HG03196 (cell line): ENCODE measurements around the gene PAPSS1.
A peak's percentile ranks its signal among the peaks of the same experiment; 100 is the strongest.
"Not testable (repeated sequence)": the region's sequence is repeated elsewhere in the genome, so short reads cannot be mapped to it uniquely, and the experiment has no call there.

ENCODE experiments used
- ATAC-seq: cut with Tn5 transposase; IDR thresholded peaks from one replicate; pipeline ENCODE4 v1.9.1; 2021; ENCODE audit not compliant: unreplicated experiment

The PAPSS1 gene

DNA sequence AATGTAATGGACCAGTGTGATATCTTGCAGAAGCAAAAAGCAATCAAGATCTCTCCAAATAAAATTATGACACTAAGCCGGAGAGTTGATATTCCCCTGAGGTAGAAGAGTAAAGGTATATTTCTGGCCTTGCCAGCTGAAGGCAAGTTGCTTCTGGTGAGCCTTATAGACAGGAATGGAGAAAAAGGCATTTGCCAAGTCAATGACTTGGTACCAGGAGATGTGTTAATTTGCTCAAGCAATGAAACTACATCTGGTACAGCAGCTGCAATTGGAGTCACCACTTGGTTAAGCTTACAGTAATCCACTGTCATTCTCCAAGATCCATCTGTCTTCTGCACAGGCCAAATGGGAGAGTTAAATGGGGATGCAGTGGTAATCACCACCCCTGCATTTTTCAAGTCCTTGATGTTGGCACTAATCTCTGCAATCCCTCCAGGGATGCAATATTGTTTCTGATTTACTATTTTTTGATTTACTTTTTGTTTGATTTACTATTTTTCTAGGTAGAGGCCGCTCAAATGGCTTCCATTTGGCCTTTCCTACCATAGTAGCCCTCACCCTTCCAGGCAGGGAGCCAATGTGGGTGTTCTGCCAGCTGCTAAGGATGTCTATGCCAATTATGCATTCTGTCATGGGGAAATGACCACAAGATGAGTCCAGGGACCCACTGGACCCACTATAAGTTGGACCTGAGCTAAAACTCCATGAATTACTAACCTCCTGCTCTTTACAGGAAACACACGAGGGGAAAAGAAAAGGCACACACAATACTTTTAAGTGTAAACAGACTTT lies 6.3 kb upstream of the PAPSS1 start:
- not testable (repeated sequence) for ATAC-seq

DNA sequence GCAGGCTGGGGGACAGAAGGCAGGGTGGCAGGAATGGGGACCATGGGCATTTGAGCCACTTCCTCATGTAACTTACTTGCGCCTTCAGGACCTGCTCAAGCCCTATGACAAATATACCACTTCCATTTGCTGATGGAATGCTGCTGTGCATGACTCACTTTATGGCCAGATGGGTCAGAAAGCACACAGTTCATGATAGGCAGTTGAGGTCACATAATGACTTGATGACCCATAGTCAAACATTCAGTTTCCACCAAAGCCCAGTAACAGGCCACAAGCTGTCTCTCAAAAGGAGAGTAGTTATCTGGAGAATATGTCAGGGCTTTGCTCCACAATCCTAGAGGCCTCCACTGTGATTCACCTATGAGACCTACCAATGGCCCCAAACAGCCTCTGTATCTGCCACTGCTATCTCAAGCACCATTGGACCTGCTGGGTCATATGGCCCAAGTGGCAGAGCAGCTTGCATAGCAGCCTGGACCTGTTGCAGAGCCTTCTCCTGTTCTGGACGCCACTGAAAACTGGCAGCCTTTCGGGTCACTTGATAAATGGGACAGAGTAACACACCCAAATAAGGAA lies 5.3 kb upstream of the PAPSS1 start:
- no peak for ATAC-seq

DNA sequence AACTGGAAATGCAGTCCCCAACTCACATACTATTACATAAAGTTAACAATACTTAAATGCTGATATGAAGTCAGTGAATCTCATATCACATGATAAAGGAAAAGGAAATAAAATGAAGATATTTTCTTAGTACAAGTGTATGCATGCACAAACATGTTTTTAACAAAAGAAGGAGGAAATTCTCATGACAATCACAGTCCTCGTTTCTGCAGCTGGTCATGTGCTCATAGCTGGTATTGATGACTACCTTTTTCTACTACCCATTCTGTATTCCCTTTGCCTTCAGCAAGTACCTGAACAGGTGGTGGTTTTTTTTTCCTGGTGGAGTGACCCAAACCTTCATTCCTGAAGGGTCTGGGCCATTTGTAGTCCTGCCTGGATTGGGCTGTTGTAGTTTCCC lies 3.3 kb upstream of the PAPSS1 start:
- not testable (repeated sequence) for ATAC-seq

DNA sequence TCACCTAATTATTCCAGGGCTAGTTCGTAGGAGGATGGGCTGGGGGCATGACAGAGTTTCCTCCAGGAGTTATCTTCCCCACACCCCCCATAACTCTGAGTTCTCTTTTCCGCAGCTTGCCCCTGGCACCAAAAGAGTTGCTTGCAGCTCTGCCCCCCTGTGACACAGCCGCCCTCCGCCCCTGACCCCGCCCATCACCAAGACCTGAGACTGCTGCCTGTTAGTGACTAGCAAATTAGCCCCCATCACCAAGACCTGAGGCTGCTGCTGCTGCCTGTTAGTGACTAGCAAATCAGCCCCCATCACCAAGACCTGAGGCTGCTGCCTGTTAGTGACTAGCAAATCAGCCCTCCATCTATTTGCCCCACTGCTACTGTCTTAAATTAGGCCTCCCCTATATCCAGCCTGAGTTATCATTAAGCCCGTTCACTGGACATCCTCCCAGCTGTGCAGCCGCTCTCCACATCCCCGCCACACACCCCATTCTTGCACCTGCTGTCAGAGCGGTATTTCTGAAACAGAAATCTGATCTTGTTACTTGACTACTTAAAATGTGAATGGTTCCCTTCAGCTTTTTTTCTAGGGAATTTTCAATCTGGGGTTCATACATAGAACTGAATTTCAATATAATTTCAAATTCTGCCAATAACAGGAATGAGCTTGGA lies 1.5 kb upstream of the PAPSS1 start:
- no peak for ATAC-seq

DNA sequence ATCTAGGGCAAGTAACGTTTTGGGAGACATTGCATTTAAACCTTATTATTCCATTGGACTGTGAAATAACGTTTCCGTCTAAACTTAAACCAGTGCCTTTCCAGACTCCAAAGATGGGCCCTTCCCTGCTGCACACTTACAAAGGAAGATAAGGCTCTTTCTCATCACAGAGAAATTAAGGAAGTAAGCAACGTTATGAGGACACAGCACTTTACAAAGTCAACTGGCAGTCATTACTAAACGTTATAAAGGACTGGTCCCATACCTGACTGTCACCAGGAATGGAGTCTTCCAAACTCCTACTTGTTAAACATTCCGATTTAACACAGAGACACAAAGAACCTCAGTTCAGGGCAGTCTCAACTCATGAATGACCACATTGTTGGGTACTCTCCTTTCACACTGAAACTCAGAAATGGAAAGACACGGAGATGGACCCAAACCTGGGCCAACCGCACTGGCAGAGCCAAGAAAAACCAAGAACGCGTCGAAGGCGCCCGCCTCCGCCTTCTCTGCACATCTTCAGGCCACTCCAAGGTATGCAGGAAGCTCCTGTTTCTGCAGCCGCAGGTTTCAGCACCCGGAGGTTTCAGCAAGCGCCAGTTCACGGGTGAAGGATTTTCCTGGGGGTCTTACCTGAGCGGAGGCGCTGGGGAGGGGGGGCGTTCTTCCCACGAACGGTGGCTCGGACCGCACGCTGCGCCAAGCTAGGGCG lies 670 bp downstream of the PAPSS1 start:
- ATAC-seq, result peak; percentile 9

DNA sequence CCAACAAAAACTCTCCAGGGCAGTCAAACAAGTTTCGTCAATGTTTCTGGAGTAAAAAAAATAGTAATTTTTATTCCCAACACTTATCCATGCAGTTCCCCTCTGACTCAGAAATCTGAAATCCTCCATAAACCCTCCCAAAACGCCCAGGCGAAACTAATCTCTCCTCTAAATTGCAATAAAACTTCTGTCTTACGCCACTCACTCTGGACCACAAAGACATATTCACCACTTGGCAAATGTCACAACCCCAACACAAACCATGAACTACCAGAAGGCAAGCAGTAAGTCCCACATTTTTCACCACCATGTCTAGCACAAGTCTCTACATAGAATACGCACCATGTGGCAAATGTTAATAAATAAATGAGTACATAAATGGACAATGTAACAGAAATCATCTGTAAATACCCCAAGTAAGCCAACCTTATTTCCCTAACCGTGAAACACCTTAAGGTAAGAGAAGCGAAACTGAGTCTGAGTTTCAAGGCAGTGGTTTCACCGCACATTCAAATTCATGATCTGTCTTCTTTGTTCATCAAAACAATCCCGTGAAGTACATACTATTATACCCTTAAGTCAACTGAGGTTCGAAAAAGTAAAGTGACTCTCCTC lies 1.6 kb downstream of the PAPSS1 start:
- ATAC-seq, result peak; percentile 32

DNA sequence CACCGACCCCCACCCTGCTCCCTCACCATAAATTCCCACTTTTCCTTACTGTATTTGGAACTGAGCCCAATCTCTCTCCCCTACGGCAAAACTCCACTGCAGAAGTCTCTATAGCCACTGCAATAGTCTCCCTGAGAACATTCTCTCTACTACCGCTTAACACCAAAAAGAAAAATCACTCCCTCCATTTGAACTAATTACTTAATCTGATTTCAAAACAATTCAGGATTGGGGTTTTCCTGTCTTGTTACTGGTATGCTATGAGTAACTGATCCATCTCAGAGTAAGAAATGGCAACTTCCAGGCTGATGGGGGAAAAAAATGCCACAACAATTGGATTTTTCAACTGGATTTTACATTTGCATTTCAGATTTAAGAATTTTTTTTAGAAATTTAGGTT lies 5.8 kb downstream of the PAPSS1 start:
- no peak for ATAC-seq

DNA sequence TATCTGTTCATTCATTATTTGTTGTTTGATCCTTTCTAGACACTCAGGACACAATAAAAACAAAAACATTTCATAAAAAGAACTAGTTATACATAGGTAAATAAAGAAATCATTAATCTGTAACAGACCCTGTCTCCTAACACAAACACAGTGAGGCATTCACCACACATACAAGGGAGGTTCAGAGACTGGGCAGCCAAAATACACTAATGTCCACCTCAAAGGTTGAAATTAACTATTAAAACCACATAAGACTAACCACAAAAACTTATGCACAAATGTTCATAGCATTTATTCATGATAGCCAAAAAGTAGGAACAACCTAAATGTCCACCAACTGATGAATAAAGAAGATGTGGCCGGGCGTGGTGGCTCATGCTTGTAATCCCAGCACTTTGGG lies 7.8 kb downstream of the PAPSS1 start:
- no peak for ATAC-seq

DNA sequence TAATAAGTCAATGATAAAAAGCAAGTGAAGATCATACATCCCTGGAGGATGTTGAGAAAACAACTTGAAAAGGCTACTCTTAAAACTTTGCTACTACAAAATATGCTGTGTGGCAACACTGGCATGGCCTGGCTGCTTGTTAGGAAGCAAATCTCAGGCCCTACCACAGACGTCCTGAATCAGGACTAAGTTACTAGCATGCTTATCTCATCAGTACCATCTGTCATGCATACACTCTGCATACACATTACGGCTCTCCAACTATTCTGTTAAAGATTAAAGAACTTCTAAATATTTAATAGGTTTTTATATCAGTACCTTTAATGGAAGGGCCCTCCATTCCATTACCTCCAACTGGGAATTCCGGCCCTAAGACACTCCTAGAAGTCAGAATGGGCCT lies 8.2 kb downstream of the PAPSS1 start:
- ATAC-seq, result no peak

DNA sequence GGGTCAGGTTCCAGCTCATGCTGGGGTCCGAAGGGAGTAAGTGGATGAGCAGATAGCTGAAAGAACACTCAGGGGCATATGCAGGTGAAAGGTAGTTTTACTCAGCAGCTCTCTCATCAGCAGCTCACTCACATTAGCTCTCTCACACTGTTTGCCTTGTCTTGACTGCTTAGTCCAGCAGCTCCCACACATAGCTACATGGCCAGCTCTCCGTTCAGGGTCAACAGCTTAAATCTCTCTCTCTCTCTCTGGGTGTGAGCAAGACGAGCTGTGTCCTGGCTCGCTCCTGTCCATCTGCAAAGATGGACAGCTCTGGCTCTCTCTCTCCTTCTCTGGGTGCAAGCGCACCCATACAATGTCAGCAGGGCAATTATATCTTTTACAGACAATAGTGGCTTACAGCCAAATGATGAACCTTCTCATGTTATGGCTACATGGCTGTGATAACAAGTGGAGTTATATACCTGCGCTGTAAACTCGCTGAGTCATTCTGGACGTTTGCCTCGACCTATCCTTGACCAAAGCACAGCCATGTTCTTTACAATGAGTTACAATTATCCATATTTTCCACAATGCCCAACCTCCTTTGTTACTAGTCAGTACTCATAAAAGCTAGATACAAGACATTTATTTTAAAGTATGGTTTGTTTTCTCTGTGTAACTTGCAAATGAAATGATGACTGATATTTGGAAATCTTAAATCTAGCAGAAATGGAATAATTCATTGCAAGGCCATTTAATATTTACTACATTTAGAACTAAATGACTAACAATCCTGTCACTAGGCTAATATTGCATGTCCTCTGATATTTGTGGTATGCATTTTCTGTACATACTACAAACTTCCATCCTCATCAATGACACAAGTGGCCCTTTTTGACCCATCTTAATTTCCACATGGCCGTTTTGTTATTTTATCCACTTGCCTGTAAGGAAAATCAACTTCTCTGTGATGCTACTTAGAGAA lies 9.3 kb downstream of the PAPSS1 start:
- no peak for ATAC-seq

DNA sequence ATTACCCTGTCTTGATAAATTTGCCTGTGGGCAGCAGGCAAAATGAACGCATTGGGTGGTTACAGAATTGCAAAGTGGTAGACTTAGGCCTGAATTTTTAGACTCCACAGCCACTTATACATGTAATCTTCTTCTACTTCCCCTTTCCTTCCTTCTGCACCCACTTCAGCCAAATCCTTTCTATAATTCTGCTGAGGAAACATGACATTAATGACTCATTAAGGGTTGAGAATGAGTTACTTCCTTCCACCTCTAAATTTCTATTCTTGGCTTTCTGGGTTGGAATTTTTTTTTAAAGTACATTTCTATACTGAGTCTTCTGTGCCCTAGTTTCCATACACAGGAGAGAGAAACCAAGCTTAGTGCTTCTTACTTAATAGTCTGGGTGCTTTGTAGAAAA lies 10.1 kb downstream of the PAPSS1 start:
- no peak for ATAC-seq

DNA sequence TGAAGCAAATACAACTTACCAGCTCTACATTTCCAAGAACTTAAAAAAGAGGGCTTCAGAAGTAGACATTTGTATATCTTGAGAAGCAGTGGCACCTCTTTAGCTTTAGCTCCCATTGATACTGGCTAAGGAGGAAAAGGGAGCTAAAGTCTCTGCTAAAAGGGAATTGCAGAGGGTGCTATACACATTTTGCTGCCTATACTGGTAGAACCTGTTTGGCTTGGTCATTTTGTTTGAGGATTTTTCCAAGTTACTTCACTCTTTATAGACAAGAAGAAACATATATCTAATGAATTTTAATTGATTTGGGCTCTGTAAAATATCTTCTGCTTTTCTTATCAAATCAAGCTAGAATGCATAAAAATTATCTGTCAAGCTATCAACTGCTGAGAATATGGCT lies 11.8 kb downstream of the PAPSS1 start:
- ATAC-seq, result no peak

DNA sequence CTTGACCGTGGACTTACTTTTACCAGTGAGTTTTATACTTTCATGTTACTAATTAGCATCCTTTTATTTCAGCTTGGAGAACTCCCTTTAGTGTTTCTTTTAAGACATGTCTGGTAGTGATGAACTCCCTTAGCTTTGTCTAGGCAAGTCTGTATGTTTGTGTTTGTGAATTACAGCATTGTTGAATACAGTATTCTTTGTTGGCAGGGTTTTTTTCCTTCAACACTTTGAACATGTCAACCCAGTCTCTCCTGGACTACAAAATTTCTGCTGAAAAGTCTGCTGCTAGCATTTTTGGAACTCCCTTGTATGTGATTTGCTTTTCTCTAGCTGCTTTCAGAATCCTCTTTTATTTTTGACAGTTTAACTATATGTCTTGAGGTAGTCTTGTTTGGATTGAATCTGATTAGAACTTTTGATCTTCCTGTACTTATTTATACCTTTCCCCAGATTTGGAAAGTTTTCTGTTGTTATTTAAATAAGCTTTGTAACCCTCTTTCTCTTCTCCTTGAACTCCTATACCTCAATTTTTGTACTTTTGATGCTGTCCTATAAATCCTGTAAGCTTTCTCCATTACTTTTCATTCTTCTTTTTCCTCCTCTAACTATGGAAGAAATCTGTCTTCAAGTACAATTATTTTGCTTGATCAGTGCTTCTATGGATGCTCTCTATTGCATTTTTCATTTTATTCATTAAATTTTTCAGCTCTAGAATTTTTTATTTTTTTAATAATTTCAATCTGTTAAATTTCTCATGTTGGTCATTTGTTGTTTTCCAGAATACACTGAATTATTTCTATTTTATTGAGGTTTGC lies 14.1 kb downstream of the PAPSS1 start:
- ATAC-seq, result no peak

DNA sequence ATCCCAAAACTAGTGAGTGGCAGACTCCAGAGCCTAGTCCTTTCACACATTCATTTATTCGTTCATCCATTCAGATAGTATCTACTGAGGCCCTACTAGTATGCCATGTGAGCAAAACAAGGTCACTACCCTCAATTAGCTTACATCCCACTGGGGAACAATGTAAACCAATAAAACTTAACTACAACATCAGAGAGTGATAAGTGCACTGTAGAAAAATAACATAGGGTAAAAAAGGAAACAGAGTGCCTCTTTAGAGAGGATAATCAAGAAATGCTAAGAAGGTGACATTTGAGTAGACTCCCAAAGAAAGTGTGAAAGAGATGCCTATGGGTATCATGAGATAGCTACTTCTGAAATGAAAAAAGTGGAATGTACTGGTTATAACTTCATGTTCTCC lies 18.5 kb downstream of the PAPSS1 start:
- ATAC-seq, result no peak

DNA sequence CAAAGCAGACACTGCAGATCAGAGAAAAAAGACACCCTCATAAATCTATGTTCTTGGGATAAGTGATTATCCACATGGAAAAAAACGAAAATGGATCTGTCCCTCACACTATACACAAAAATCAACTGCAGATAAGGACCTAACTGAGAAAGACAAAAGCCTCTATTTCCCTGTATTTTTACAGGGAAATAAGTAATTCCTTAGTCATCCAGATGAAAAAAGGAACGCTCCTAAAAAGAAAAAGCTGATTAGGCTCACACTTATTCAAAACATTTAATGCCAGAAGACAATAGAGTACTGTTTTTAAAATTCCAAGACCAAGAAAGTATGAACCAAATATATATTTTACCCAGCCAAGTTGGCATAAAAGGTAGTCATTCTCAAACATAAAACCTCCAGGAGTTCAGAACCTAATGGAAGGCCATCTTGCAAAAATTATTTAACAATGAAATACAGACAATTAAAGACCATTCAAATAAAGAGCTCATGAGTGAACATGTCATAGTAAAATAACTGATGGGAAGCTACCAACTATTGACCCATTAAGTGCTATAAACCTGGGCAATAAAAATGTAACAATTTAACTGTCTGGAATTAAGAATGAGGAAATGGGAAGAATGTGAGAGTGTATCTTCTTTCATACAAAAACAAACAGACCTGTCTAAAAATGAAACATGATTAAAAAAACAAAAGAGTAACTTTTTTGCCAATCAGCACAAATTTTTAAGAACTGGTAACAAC lies 20.4 kb downstream of the PAPSS1 start:
- no peak for ATAC-seq

DNA sequence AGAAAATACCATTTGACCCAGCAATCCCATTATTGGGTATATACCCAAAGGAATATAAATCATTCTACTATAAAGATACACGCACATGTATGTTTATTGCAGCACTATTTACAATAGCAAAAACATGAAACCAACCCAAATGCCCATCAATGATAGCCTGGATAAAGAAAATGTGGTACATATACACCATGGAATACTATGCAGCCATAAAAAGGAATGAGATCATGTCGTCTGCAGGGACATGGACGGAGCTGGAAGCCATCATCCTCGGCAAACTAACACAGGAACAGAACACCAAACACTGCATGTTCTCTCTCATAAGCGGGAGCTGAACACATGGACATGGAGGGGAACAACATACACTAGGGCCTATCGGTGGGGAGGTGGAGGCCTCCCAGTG lies 23.8 kb downstream of the PAPSS1 start:
- not testable (repeated sequence) for ATAC-seq

DNA sequence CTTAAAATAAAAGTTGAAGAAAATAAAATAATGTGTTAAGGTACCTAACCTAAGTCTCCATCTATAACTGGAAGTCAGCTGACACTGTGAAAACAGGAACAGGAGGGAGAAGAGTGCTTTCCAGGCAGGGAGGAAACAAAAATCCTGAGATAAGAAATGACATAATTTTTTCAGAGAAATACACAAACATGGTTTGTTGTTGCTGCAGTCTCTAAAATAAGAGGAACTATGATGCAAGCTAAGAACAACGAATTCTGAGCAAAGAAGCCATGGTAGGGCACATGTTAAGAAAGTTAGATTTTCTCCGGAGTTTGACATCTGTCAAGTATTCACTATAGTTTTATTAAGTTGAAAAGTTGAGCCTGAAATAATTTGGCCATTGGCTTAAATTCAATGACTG lies 26.9 kb downstream of the PAPSS1 start:
- no peak for ATAC-seq

DNA sequence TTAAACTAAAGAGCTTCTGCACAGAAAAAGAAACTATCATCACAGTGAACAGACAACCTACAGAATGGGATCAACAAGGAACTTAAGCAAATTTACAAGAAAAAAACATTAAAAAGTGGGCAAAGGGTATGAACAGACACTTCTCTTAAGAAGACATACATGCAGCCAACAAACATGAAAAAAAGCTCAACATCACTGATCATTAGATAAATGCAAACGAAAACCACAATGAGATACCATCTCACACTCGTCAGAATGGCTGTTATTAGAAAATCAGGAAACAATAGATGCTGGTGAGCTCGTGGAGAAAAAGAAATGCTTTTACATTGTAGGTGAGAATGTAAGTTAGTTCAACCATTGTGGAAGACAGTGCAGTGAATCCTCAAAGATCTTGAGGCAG lies 27.8 kb downstream of the PAPSS1 start:
- ATAC-seq, result no peak

DNA sequence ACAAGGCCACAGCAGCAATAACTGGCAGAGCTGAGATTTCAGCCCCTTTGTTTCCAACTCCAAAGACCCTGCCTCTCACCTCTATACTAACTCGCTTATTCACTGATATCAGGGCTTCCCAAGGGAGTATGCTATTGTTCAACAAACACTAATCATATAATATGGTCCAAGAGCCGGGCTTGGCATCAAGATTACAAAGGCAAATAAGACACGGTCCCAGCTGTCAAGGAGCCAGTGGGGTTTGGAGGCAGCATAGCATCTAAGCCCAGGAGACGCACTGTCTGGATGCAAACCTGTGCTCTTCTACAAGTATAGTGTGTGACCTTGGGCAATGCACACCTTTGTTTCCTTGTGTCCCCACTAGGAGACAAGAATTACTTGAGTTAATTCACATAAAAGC lies 28.7 kb downstream of the PAPSS1 start:
- ATAC-seq, result no peak
